ENCODE results near the gene EVA1A. TPM values are rescaled to one million over a fixed set of nuclear protein-coding genes. Genes with fewer than 3 reads are reported as not detected.

Gene EVA1A
- total RNA-seq, 1 experiment from 2014 or later, result 0.21 TPM

- no peak for ATAC-seq
- no peak overlapping the region for H3K27ac ChIP-seq (ENCODE audit: low read length)
- BruUV-seq (replicated peaks), result no TSS peak
- H3K27me3 ChIP-seq (ENCODE audit: control insufficient read depth, insufficient read depth, low read length), result peaks cover 18% of the 10 kb centered on the region
- intact Hi-C loops (cut with micrococcal nuclease; ENCODE audit: unreplicated experiment), result no loop called here
- H3K4me3 ChIP-seq (ENCODE audit: low read depth in 2 of 2, low read length in 2 of 2), result no peak overlapping the region
- H3K4me1 ChIP-seq (ENCODE audit: control insufficient read depth, insufficient read depth, low read length), result no peaks in the 10 kb centered on the region
- ChIA-PET POLR2A (no interaction called here), CTCF (interaction anchor here (0.5 kb wide), 1 partner anchor 923 kb away, joined by 4 read pairs; no protein-coding TSS in a partner anchor)
- no peaks in the 10 kb centered on the region for H3K36me3 ChIP-seq (ENCODE audit: control insufficient read depth, insufficient read depth, low read length)
- TF ChIP-seq SIN3A (IDR thresholded peaks at IDR 0.05; ENCODE audit: borderline replicate concordance, insufficient read depth, low read depth, low read length) (no peak), CTCF (IDR thresholded peaks at IDR 0.05) (no peak), POLR2AphosphoS5 (IDR thresholded peaks at IDR 0.05; ENCODE audit: low read depth, low read length) (no peak), TCF7L2 (IDR thresholded peaks at IDR 0.05; ENCODE audit: low read depth, low read length) (no peak), REST (IDR thresholded peaks at IDR 0.05; ENCODE audit: insufficient read depth in 1 of 2, low read depth in 2 of 2, low read length in 1 of 2) (no peak)
- H3K9me3 ChIP-seq (ENCODE audit: control insufficient read depth, insufficient read depth, low read depth, low read length), result no peaks in the 10 kb centered on the region
- in situ Hi-C loops (cut with HindIII; ENCODE audit: low pct_unique_long_range_greater_than_20kb, low sequenced_read_pairs), result no loop called here
- DNase-seq (ENCODE audit: low read depth, low spot score), result no peak
Measured at GRCh38 chr2:75568174-75568573, 7.4 kb upstream of the EVA1A start.

- no peak overlapping the region for H3K27ac ChIP-seq (ENCODE audit: low read length)
- intact Hi-C loops (cut with micrococcal nuclease; ENCODE audit: unreplicated experiment) (no loop called here), in situ Hi-C loops (cut with HindIII; ENCODE audit: low pct_unique_long_range_greater_than_20kb, low sequenced_read_pairs) (no loop called here)
- DNase-seq (ENCODE audit: low read depth, low spot score), result no peak
- H3K36me3 ChIP-seq (ENCODE audit: control insufficient read depth, insufficient read depth, low read length), result no peaks in the 10 kb centered on the region
- no peaks in the 10 kb centered on the region for H3K4me1 ChIP-seq (ENCODE audit: control insufficient read depth, insufficient read depth, low read length)
- TF ChIP-seq SIN3A (IDR thresholded peaks at IDR 0.05; ENCODE audit: borderline replicate concordance, insufficient read depth, low read depth, low read length) (no peak), TCF7L2 (IDR thresholded peaks at IDR 0.05; ENCODE audit: low read depth, low read length) (no peak), POLR2AphosphoS5 (IDR thresholded peaks at IDR 0.05; ENCODE audit: low read depth, low read length) (no peak), CTCF (IDR thresholded peaks at IDR 0.05) (no peak), REST (IDR thresholded peaks at IDR 0.05; ENCODE audit: insufficient read depth in 1 of 2, low read depth in 2 of 2, low read length in 1 of 2) (no peak)
- POLR2A ChIA-PET, result no interaction called here
- H3K9me3 ChIP-seq (ENCODE audit: control insufficient read depth, insufficient read depth, low read depth, low read length), result no peaks in the 10 kb centered on the region
- BruUV-seq (replicated peaks), result no TSS peak
- no peak for ATAC-seq
- CTCF ChIA-PET, result no interaction called here
- H3K4me3 ChIP-seq (ENCODE audit: low read depth in 2 of 2, low read length in 2 of 2), result no peak overlapping the region
- H3K27me3 ChIP-seq (ENCODE audit: control insufficient read depth, insufficient read depth, low read length), result peaks cover 32% of the 10 kb centered on the region
Measured at GRCh38 chr2:75565472-75566462, 5.0 kb upstream of the EVA1A start.

All from Panc1 (cell line).